ENCODE measurements around the gene ITFG1. TPM values are rescaled to one million over a fixed set of nuclear protein-coding genes. Genes with fewer than 3 reads are reported as not detected.
"Not testable (repeated sequence)": the region's sequence is repeated elsewhere in the genome, so short reads cannot be mapped to it uniquely, and the experiment has no call there.

The ITFG1 gene
- polyA plus RNA-seq, 3 donors: 130 to 137 (median 135) TPM

DNA sequence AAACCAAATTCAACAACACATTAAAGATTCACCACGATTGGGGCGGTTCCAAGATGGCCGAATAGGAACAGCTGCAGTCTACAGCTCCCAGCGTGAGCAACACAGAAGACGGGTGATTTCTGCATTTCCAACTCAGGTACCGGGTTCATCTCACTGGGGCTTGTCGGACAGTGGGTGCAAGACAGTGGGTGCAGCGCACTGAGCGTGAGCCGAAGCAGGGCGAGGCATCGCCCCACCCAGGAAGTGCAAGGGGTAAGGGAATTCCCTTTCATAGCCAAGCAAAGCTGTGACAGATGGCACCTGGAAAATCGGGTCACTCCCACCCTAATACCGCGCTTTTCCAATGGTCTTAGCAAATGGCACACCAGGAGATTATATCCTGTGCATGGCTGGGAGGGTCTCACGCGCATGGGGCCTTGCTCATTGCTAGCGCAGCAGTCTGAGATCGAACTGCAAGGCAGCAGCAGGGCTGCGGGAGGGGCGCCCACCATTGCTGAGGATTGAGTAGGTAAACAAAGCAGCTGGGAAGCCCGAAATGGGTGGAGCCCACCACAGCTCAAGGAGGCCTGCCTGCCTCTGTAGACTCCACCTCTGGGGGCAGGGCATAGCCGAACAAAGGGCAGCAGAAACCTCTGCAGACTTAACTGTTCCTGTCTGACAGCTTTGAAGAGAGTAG, 113.7 kb downstream of the ITFG1 start:
- not testable (repeated sequence) for DNase-seq (ENCODE audit: low read depth in 3 of 3, low spot score in 2 of 3)

DNA sequence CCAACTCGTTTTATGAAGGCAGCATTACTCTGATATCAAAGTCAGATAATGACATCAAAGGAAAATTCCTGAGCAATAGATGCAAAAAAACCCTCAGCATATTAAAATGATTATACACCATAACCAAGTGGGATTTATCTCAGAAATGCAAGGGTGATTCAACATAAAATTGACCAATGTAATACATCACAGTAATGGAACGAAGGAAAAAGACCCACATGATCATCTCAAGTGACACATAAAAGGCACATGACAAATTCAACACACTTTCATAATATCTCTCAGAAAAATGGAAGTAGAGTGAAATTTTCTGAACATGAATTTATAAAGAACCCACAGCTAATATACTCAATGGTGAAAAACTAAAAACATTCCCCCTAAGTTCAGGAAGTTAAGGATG, 118.8 kb downstream of the ITFG1 start:
- no peak for DNase-seq (ENCODE audit: low read depth in 3 of 3, low spot score in 2 of 3)

DNA sequence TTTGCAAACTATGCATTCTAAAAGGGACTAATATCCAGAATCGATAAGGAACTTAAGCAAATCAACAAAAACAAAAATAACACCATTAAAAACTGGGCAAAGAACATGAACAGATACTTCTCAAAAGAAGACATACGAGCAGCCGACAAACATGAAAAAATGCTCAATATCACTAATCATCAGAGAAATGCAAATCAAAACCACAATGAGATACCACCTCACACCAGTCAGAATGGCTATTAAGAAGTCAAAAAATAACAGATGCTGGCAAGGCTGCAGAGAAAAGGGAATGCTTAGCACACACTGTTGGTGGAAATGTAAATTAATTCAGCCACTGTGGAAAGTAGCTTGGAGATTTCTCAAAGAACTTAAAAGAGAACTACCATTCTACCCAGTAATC, 130.3 kb downstream of the ITFG1 start:
- DNase-seq (ENCODE audit: low read depth in 3 of 3, low spot score in 2 of 3): not testable (repeated sequence)

DNA sequence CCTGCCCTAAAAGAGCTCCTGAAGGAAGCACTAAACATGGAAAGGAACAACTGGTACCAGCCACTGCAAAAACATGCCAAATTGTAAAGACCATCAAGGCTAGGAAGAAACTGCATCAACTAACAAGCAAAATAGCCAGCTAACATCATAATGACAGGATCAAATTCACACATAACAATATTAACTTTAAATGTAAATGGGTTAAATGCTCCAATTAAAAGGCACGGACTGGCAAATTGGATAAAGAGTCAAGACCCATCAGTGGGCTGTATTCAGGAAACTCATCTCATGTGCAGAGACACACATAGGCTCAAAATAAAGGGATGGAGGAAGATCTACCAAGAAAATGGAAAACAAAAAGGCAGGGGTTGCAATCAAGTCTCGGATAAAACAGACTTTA, 136.6 kb downstream of the ITFG1 start:
- not testable (repeated sequence) for DNase-seq (ENCODE audit: low read depth in 3 of 3, low spot score in 2 of 3)

DNA sequence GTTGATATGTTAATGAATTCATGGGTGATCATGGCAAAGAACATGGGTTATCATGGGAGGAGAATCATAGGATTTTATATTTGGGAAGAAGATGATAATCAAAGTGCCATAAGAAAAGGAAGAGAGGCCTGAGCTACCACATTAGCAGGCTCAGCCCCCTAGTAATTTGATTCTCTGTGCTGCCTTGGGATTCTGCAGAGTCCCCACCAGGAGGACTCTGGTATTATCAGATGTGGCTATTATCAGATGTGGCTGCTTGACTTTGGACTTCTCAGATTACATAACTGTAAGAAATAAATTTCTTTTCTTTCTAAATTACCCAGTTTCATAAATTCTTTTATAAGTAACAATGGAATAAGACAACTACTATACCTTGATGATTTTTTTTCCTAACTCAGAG, 137.6 kb downstream of the ITFG1 start:
- no peak for DNase-seq (ENCODE audit: low read depth in 3 of 3, low spot score in 2 of 3)

DNA sequence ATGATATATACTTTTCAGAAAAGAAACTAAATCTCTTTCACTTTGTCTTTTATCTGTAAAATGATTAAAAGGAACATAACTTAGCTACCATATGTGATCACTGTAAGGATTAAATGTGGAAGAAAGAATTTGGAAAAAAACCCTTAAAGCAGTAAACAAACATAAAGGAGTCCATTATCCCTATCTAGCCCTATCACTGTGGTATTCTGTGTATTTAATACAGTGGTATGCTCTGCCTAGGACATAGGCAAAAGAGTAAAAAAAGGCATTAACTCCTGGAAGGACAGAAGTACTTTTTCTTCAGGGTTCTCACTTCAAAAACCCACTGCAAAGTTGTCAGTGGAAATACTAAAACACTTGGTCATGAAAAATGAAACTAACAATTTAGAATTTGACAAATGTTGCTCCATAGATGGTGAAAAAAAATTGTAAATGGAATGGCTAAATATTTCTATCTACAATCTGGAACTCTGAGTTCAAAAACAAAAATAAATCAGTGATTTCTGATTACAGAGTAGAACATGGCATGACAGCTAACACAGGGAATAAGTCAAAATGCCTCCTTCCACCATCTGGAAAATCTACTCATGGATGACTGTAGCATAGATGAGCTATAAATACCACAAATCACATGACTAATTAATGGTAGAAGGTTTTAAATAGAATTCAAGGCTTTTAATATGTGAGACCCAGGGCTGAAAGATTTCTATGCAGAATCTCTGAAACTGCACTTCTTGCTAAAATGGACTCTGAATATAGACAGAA, 140.1 kb downstream of the ITFG1 start:
- no peak for DNase-seq (ENCODE audit: low read depth in 3 of 3, low spot score in 2 of 3)

DNA sequence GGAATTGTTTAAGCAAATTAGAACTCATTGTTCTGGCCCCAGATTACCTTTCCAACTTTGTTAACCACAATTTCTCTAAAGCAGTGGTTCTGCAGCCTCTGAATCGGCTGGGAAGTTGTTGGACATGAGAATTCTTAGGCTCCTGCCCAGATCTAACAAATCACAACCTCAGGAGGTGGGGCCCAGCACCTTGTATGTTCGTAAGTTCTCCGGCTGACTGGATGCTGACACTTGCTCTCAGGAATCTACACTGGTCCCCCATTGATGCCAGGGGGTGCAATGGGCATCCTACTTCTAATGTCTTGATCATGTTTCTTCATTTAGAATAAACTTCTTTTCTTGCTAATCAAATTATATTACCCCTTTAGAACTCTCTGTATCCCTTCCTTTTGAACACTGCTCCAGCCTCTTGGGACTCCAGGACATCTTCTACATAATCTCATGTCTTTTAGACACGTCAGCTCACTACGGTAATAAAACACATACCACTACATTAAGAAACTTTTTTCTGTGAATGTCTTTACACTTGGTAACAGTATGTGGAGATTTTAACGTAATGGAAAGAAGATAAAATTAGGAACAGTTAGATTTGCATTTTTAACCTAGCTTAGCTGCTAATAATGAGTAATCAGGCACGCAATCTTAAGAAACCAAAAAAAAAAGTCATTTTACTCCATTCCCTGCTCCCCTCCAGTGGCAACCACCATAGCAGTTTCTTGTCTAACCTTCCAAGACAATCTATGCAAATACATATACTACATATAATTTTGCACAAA, 143.2 kb downstream of the ITFG1 start:
- no peak for DNase-seq (ENCODE audit: low read depth in 3 of 3, low spot score in 2 of 3)

DNA sequence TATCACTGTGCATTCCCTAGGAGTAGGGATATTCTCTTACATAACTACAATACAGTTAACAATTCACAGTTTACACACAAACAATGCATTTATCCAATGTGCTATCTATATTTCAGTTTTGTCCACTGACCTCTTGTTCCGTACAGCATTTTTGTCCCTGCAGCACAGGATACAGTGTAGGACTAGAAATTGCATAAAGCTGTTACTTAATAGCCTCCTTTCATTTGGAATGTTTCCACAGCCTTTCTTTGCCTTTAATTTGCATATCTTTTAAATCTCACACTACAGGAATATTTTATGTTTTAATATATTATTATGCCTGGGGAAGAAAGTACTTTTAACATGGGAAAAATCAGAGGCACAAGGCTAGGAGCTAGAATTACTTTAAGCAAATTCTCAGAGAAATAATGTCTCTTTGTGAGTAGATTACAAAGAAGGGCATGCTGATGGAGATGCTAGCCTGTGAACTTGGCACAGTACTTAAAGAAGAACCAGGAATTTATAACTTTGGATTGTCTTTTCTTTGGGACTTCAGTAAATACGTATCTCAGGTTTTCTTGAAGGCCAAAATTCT, 144.3 kb downstream of the ITFG1 start:
- DNase-seq (ENCODE audit: low read depth in 3 of 3, low spot score in 2 of 3): no peak

DNA sequence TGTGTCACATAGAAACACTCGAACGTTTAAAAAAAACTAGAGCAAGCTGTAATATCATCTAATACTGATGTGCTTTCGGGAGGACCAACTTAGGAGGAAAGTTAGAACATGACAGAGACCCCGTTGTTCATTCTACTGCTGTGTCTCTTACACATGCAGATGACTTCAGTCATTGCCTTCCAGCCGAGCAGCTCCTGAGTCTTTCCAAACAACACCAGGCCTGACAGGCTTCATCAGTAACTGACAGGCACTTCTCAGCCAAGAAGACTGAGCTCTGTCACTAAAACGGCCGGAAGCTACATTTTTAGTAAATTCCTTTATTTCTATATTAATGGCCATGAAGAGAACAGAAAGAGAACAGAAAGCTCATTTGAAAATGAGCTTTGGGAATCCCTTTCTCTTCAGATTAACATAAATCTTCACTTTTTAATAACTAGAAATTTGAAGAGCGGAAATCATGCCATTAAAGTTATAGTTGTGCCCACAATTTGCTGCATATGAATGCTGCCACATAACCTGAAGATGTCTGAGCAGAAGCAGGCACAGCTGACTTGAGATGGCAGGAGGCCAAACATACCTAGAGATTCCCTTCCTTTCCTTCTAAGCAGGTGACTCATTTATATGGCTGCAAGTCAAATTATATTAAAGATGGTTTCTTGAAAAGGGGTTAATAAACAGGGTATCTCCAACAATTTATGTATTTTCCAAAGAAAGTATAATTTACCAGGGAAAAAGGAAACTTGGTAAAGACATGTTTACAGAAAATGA, 148.9 kb downstream of the ITFG1 start:
- no peak for DNase-seq (ENCODE audit: low read depth in 3 of 3, low spot score in 2 of 3)

DNA sequence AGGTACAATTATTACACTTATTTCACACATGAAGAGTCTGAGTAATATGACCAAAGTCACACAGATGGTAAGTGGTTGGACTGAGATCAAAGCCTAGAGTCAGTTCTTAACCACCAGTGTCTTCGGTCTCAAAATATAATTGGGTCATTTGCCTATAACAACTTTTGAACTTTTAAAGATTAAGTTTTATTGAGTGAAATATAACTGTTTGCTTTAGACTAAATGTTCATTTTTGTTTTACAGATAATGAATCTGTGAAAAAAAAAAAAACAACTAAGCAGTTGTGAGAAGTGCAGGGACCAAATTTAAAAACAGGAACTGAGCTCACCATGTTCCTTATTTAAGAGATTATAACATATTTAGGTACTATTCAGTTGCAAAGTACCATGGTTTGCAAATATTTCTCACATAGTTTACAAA, 150.1 kb downstream of the ITFG1 start:
- no peak for DNase-seq (ENCODE audit: low read depth in 3 of 3, low spot score in 2 of 3)

DNA sequence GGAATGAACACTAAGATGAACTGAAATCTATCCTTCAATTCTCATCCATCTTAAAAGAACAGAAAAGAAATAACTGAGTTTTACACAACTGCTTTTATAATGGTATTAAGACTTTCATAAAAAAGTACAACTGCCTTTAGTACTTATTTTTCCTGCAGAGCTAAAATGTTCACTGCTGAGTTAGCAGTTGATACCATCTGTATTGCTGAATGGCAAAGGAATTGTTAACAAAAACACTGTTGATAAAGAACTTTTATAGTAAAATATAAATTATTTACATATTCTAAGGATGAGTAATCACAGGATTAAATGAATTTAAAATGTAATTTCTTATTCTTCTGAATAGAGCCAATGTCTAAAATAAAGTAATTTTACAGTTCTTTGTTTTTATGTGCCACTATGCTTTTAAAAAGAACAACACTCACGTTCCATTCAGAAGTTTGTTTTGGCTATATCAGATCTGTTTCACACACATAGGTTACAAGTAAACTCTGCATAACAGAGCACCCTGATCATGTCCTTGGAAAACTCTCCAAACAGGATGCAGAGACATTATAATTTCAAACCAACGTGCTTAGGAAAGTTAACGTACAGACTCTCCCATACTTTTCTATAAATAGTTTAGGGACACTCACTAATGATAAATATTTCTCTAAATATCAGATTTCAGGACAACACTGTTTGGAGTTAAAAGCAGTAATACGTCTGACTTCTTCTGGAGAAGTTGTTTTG, 151.1 kb downstream of the ITFG1 start:
- DNase-seq (ENCODE audit: low read depth in 3 of 3, low spot score in 2 of 3): no peak

DNA sequence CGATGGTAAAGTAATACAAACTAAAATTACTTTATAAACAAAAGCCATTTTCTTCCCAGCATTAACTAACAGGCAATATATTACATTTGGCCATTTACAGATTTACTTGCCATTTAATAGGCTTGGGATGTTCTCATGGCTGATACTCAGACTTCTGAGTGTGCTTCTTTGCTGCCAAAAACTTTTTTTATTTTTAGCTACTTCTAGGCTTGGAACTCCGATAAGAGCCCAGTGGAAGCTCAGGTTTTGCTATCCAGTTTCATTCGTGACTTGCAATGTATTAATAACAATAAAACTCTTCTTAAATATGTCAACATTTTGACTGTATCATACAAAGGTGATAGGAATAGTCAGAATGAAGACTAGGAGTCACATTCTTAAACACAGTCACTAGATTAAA, 152.3 kb downstream of the ITFG1 start:
- DNase-seq (ENCODE audit: low read depth in 3 of 3, low spot score in 2 of 3): no peak

DNA sequence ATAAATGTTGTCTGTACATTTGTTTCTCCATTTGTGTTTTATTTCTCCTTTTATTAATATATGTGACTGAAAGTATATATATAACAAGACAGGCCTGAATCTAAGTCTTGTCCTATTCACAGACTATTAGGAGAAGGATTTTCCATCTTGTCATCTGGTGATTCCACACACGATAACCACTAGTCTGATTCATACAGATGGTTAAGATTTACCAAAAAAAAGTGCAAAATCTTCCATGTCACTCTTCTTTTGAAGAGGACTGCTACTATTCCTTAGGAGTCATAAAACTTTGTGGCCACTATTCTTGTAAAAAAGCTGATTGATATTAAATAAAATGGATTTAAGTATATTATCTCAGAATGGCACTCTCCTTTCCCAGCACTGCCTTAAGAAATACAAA, 156.3 kb downstream of the ITFG1 start:
- DNase-seq (ENCODE audit: low read depth in 3 of 3, low spot score in 2 of 3): no peak

DNA sequence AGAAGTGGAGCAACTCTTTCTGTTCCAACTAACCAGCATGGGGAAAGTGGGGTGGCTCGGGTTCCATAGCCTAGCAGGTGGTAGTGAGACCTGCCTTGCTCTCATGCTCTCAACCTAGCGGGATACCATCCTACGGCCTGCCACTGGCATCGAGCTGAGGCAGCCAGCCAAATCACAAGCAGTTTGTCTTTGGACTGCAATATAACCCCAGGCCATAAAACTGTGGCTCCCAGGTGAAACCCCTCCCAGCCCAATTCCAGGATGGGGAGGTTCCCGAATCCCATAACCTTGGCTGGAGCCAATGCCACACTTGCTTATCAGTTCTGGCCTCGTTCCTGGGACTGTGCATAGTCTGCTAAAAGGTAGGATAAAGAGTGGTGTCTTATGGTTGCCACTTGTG, 161.3 kb downstream of the ITFG1 start:
- no peak for DNase-seq (ENCODE audit: low read depth in 3 of 3, low spot score in 2 of 3)

DNA sequence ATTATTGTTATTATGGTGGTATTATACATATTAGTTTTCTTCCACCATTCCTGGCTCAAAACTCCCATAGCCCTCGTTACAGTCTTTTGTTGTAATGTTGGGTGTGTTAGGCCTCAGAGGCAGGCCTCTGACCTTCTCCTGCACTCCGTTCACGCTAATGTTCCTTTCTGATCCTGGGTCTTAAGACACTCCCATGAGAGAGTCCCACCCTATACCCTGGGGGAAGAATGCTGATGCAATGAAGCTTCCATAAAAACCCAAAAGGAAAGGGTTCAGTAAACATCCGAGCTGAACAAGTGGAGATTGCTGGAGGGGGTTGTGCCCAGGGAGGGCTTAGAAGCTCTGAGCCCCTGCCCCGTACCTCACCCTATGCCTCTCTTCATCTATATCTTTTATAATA, 175.9 kb downstream of the ITFG1 start:
- no peak for DNase-seq (ENCODE audit: low read depth in 3 of 3, low spot score in 2 of 3)

DNA sequence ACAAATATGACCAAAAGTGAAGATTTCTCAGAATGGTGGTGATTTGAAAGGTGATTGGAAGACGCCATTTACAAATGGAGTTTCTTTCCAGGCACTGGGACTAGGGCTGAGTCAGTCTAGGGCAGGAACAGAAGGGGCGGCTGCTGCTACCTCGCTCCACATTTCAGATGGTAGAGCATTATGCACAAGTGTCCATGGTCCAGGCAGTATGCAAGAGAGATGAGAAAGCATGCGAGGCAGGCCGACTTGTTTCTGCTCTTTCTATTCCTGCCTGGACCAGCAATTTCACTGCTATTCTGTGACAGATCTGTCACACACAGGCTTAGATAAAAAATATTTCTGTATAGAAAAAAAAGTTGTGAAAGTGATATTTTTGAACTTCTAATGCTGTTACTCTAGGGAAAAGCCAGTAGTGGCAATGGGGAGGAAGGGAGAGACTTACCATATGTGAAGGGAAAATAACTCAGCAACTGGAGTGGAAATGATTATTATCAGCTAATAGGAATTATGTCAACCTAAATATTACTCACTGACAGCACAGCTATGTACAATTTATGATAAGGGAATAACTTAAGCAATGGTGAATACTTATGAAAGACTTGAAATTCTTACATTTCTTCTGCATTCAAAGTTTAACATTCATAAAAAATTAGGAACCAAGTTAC, 182.4 kb downstream of the ITFG1 start:
- no peak for DNase-seq (ENCODE audit: low read depth in 3 of 3, low spot score in 2 of 3)

DNA sequence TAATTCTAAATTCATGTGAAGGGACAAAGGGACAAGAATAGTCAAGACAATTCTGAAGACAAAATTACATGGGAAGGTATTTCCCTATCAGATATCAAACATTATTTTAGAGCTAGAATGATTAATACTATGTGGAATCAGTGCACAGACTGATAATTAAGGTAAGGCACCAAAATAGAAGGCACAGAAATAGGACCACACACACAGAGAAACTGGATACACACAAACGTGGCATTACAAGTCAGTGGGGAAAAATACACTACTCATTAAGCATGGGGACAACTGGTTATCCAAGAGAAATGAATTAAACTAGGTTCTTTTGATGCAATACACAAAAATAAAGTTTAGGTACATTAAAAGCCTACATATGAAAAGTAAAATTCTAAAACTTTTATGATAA, 184.3 kb downstream of the ITFG1 start:
- DNase-seq (ENCODE audit: low read depth in 3 of 3, low spot score in 2 of 3): no peak

DNA sequence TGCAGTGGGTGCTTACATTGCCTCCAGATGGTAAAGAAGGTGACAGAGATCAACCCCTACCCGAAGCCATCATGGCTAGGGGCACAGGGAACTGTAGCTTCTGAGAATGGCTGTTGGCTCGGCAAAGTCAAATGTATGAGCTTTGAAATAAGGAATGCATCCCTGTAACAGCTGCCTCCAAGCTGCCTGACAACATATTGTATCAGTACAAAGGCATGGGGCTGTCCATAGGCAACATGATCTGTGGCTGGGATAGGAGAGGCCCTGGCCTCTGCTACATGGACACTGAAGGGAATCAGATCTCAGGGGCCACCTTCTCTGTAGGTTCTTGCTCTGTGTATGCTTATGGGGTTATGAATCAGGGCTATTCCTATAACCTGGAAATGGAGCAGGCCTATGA, 197.9 kb downstream of the ITFG1 start:
- no peak for DNase-seq (ENCODE audit: low read depth in 3 of 3, low spot score in 2 of 3)

DNA sequence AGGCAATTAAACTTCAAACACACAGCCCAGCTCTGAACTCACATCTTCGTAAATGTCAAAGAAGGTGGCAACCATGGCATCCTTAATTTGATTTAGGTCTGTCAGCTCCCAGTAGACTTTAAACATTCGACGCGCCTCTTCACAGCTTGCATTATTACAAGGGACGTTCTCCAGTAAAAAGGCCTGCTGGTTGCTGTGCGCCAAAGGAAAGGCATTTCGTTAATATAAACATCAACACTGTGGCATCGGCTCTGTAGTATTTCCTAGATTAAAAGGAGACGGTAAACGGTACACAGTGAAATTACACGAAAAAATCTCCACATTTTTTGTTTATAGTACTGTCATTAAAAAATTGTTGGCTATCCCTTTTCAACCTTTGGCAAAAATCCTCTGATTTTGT, 200.4 kb downstream of the ITFG1 start:
- no peak for DNase-seq (ENCODE audit: low read depth in 3 of 3, low spot score in 2 of 3)

Data from right renal cortex interstitium (tissue), 3 donors.